ENCODE data around the gene RNF223.

GRCh38 chr1:1092149-1092855 is 18.2 kb upstream of the RNF223 start:
- no peak for TF ChIP-seq CBX8 (IDR thresholded peaks at IDR 0.05; ENCODE audit: borderline replicate concordance, low read depth, low read length)
- TF ChIP-seq JUND (IDR thresholded peaks at IDR 0.05; ENCODE audit: low read length): no peak
- TF ChIP-seq KDM4A (IDR thresholded peaks at IDR 0.05; ENCODE audit: low read depth, low read length, severe bottlenecking): no peak
- no peak for TF ChIP-seq CEBPB (IDR thresholded peaks at IDR 0.05; ENCODE audit: low read depth, low read length)
- TF ChIP-seq CTCF (IDR thresholded peaks at IDR 0.05; ENCODE audit: control extremely low read depth in 1 of 3, insufficient read depth in 1 of 3, low read depth in 1 of 3, low read length in 3 of 3): no peak
- no peak for TF ChIP-seq TAF1 (IDR thresholded peaks at IDR 0.05; ENCODE audit: low read depth, low read length)
- TF ChIP-seq POLR2A (IDR thresholded peaks at IDR 0.05; ENCODE audit: control extremely low read depth in 1 of 2, low read depth in 2 of 2, low read length in 2 of 2): no peak
- TF ChIP-seq YY1 (IDR thresholded peaks at IDR 0.05; ENCODE audit: low read depth, low read length): no peak
- TF ChIP-seq EZH2 (IDR thresholded peaks at IDR 0.05; ENCODE audit: low read depth, low read length, severe bottlenecking): no peak
- TF ChIP-seq GABPA (IDR thresholded peaks at IDR 0.05; ENCODE audit: borderline replicate concordance, insufficient read depth, low read length): no peak
- no peak for TF ChIP-seq SUZ12 (IDR thresholded peaks at IDR 0.05; ENCODE audit: low read length)
- no peak for TF ChIP-seq RFX5 (IDR thresholded peaks at IDR 0.05; ENCODE audit: borderline replicate concordance, low read depth, low read length)
- no peak for TF ChIP-seq POLR2AphosphoS5 (IDR thresholded peaks at IDR 0.05; ENCODE audit: low read depth, low read length)
- TF ChIP-seq RAD21 (IDR thresholded peaks at IDR 0.05 in 1 of 2, conservative IDR thresholded peaks at IDR 0.05 in 1 of 2; ENCODE audit: low read depth in 2 of 2, low read length in 2 of 2): no peak

All from H1 (cell line).